RWPE1 (cell line): Measurements from ENCODE around the gene ROBO3.
A peak's percentile ranks its signal among the peaks of the same experiment; 100 is the strongest.

ENCODE experiments used
- CTCF ChIA-PET: fragments of 350-600 bp; sonication (Branson Sonifier 250); formaldehyde crosslinking; extraction: SDS; loops from one replicate; lab custom pipeline; 2021; lab: Yijun Ruan, JAX
- POLR2A ChIA-PET: fragments of 400-600 bp; formaldehyde crosslinking; extraction: SDS; loops from one replicate; lab custom pipeline; 2020; ENCODE audit warnings: antibody characterized with exemption; ENCODE audit not compliant: low non-redundant PET; lab: Yijun Ruan, JAX
- DNase-seq: peaks from one replicate; pipeline ENCODE4 v3.0.0; 2012; ENCODE audit warnings: low spot score
- H3K27ac ChIP-seq: fragments of 450-650 bp; 2 replicates; pipeline ENCODE4 v1.5.1; 2017
- TF ChIP-seq, protein P1 (sequence below): fragments of 450-650 bp; conservative IDR thresholded peaks from 2 replicates; pipeline ENCODE4 v1.5.1; 2017; ENCODE audit warnings: low read depth, mild to moderate bottlenecking

ROBO3 gene

GRCh38 chr11:124877631-124877909, 12.3 kb downstream of the ROBO3 start:
- H3K27ac ChIP-seq: peak overlapping the region; percentile 86
- DNase-seq: no peak
- CTCF ChIA-PET: interaction anchor here (0.6 to 0.7 kb wide), 3 partner anchors 68 to 649 kb away, joined by 3 to 5 read pairs (median 5); no protein-coding TSS in a partner anchor
- POLR2A ChIA-PET: no interaction called here
- TF ChIP-seq, protein P1, sequence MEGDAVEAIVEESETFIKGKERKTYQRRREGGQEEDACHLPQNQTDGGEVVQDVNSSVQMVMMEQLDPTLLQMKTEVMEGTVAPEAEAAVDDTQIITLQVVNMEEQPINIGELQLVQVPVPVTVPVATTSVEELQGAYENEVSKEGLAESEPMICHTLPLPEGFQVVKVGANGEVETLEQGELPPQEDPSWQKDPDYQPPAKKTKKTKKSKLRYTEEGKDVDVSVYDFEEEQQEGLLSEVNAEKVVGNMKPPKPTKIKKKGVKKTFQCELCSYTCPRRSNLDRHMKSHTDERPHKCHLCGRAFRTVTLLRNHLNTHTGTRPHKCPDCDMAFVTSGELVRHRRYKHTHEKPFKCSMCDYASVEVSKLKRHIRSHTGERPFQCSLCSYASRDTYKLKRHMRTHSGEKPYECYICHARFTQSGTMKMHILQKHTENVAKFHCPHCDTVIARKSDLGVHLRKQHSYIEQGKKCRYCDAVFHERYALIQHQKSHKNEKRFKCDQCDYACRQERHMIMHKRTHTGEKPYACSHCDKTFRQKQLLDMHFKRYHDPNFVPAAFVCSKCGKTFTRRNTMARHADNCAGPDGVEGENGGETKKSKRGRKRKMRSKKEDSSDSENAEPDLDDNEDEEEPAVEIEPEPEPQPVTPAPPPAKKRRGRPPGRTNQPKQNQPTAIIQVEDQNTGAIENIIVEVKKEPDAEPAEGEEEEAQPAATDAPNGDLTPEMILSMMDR: no peak

GRCh38 chr11:124877910-124878758, 12.9 kb downstream of the ROBO3 start:
- TF ChIP-seq, protein P1: no peak
- peak overlapping the region; percentile 86 for H3K27ac ChIP-seq
- POLR2A ChIA-PET: no interaction called here
- CTCF ChIA-PET: interaction anchor here (0.6 to 1.5 kb wide), 4 partner anchors 67 to 649 kb away, joined by 3 to 5 read pairs (median 4); no protein-coding TSS in a partner anchor
- no peak for DNase-seq

DNA sequence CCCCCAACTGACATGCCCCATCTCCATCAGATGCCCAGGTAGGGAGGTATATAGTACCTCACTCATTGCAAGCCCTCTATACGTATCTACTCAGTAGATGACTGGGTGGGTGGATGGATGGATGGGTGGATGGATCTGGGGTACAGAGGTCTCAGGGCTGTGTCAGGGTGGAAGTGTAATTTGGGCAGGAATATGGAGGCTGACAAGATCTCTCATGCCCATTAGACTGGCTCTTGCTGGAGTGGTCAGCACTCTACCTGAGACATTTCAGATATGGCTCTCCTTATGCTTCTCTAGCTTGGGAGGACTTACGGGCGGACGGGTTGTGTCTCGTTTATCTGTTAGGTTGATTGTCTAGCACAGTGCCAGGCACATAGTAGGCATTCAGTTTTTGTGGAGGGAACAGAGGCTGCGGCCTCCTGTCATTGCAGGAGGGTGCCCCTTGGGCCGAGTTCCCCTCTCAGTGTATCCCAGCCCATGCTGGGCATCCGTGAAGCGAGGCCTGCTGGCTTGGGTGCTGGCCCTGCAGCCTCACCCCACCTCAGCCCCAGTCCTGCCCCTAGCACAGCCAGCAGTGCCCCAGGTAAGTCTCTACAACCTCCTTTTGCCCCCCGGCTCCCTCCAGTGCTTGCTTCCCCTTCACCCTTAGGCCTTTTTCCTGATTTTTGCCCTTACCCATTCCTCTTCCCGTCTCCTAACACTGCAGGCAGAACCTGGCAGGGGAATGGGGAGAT, 13.7 kb downstream of the ROBO3 start:
- no peak for DNase-seq
- ChIA-PET CTCF (interaction anchor here (1.5 kb wide), 1 partner anchor 468 kb away, joined by 4 read pairs; no protein-coding TSS in a partner anchor), POLR2A (no interaction called here)
- TF ChIP-seq, protein P1: no peak
- peak overlapping the region; percentile 86; the same call in 1 of the 2 replicates for H3K27ac ChIP-seq

DNA sequence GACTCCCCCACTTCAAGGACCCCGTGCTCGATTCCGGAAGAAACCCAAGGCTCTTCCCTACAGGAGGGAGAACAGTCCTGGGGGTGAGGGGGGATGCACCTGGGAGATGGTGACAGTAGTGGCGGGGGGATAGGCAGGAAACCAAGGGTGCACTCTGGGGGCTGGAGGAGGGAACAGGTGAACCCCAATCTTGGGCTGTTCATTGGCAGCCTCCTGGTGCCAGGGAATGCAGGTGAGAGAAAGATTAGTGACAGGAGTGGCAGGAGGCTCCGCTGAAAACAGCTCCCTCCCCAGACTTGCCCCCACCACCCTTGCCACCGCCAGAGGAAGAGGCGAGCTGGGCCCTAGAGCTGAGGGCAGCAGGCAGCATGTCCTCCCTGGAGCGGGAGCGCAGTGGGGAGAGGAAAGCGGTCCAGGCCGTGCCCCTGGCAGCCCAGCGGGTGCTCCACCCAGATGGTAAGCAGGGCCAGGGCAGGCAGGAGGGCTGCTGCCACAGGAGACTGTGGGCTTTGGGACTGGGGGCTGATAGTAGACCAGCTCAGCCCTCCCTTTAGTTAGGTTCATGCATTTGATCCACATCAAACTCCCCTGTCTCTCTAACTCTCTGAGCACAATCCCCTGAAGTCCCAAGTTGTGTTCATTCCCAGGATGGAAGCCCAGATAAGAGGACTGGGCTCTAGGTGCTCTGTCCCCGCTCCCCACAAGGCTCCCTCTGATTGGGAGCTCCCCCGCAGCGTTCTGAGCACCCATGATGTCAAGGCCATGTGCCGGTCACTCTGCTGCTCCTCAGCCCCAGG, 14.5 kb downstream of the ROBO3 start:
- TF ChIP-seq, protein P1: no peak
- POLR2A ChIA-PET: no interaction called here
- CTCF ChIA-PET: interaction anchor here (1.5 kb wide), 1 partner anchor 467 kb away, joined by 4 read pairs; no protein-coding TSS in a partner anchor
- peak overlapping the region; percentile 12 for H3K27ac ChIP-seq
- no peak for DNase-seq

GRCh38 chr11:124880290-124880611, 15.0 kb downstream of the ROBO3 start:
- ChIA-PET POLR2A (no interaction called here), CTCF (no interaction called here)
- H3K27ac ChIP-seq: peak overlapping the region; percentile 12
- TF ChIP-seq, protein P1: no peak
- DNase-seq: no peak

DNA sequence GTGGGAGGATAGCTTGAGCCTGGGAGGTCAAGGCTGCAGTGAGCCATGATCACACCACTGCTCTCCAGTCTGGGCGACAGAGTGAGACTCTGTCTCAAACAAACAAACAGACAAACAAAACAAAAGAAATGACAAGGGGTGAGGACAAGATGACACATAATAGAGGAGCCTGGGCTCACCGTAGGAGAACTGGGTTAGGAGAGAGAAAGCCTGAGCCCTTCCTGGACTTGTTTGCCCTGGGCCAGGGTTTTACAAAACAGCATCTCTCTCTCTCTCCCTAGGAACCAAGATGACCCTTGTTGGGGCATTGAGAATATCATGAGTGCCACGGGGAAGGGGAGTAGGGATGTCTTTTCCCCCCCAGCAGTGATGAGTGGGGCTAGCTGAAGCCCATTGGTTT, 15.7 kb downstream of the ROBO3 start:
- TF ChIP-seq, protein P1: no peak
- ChIA-PET CTCF (no interaction called here), POLR2A (no interaction called here)
- peak overlapping the region; percentile 12 for H3K27ac ChIP-seq
- DNase-seq: no peak
